Activated T-helper 17 cell treated with anti-CD3 and anti-CD28 coated beads, Interleukin-2, amount 50 U/mL, for 72 hours (primary cell): ENCODE measurements around the gene ZNF85. TPM values are rescaled to one million over a fixed set of nuclear protein-coding genes. Genes with fewer than 3 reads are reported as not detected.
"Not testable (repeated sequence)": the region's sequence is repeated elsewhere in the genome, so short reads cannot be mapped to it uniquely, and the experiment has no call there.

ENCODE experiments used
- ATAC-seq: fragments of 150-1000 bp; cut with Tn5 transposase; replicated peaks from 2 replicates; pipeline ENCODE4 v1.10.0; 2021; ENCODE audit warnings: mild to moderate bottlenecking, moderate library complexity
- H3K27ac Mint-ChIP-seq: one replicate; pipeline ENCODE4 v1.8.0; 2022; ENCODE audit warnings: mixed read lengths
- H3K27me3 Mint-ChIP-seq: one replicate; pipeline ENCODE4 v1.8.0; 2022; ENCODE audit warnings: mixed read lengths
- H3K36me3 Mint-ChIP-seq: one replicate; pipeline ENCODE4 v1.8.0; 2022; ENCODE audit warnings: low read depth, mild to moderate bottlenecking, mixed read lengths
- H3K4me1 Mint-ChIP-seq: one replicate; pipeline ENCODE4 v1.8.0; 2022; ENCODE audit warnings: mixed read lengths
- H3K4me3 Mint-ChIP-seq: one replicate; pipeline ENCODE4 v1.8.0; 2022; ENCODE audit warnings: mild to moderate bottlenecking, mixed read lengths
- H3K9me3 Mint-ChIP-seq: one replicate; pipeline ENCODE4 v1.8.0; 2022; ENCODE audit warnings: mixed read lengths
- total RNA-seq, 2 donors: library from RNA; stranded (reverse); gene quantifications; one replicate each; pipeline ENCODE4 v1.2.3, GENCODE V29; 2022

The ZNF85 gene
- total RNA-seq = 10 to 100 TPM; 11.1 to 11.4 TPM

DNA sequence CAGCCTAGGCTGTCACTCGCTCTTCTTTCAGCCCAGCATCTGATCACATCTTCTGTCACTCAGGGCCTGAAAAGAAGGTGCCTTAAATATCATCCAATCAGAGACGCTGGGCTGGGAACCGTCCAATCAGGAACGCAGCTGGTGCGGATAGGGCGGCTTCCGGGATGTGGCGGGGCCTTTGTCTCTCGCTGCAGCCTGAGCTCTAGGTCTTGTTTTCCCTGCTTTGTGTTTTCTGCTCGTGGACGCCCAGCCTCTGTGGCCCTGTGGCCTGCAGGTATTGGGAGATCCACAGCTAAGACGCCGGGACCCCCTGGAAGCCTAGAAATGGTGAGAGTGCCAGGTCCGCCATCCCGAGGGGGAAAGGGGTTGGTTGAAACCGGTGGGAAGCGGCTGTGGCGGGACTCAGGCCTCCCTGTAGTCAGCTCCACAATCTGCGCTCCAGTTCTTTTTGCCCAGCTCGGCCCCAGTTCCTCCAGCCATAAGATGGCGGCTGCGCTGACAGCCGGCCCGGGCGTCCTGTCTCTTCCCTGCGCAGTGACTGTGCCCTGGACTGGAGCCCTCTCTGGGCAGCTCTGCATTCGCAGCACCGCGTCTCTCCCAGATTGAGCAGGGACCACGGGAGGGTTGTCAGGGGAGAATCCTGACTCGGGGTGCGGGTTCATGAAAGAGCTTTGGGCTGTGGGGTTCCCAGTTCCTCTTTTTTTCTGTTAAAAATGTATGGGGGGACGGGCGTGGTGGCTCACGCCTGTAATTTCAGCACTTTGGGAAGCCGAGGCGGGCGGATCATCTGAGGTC, at the start of gene ZNF85:
Gene ZNF85 (plus strand): TSS at position 175 of the 795 bp plus-strand sequence. CDS start 150 bp downstream, at position 325.
- Mint-ChIP-seq H3K9me3 (no peaks in the 10 kb centered on the region), H3K4me1 (no peaks in the 10 kb centered on the region), H3K27ac (peak within 1 kb of the TSS; percentile 96), H3K36me3 (peaks cover 2% of the 10 kb centered on the region), H3K4me3 (peak within 1 kb of the TSS; percentile 96), H3K27me3 (no peaks in the 10 kb centered on the region)
- ATAC-seq = peak; percentile 100

- peak; percentile 59 for ATAC-seq
- peaks cover 81% of the 10 kb centered on the region for H3K9me3 Mint-ChIP-seq
- no peak overlapping the region for H3K4me3 Mint-ChIP-seq
- no peak overlapping the region for H3K27ac Mint-ChIP-seq
- H3K36me3 Mint-ChIP-seq = peaks cover 6% of the 10 kb centered on the region
- peaks cover 30% of the 10 kb centered on the region for H3K27me3 Mint-ChIP-seq
- peaks cover 8% of the 10 kb centered on the region for H3K4me1 Mint-ChIP-seq
Measured at GRCh38 chr19:20879501-20879900, 43.5 kb upstream of the ZNF85 start.

DNA sequence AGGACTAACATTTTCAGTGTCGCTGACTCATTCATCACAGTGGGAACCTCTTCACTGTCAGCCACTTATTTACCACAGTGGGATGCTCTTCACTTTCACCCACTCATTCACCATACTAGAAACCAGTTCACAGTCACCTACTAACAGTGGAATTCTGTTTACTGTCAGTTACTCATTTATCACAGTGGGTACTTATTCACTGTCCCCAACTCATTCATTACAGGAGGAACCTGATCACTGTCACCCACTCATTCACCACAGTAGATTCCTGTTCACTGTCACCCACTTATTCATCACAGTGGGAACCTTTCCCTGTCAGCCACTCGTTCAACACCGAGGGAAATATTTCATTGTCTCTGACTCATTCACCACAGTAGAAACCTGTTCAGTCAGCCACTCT, 10.1 kb upstream of the ZNF85 start:
- Mint-ChIP-seq H3K4me3 (no peak overlapping the region), H3K9me3 (peaks cover 66% of the 10 kb centered on the region), H3K27me3 (peaks cover 40% of the 10 kb centered on the region), H3K36me3 (no peaks in the 10 kb centered on the region), H3K4me1 (peaks cover 31% of the 10 kb centered on the region), H3K27ac (no peak overlapping the region)
- ATAC-seq = peak; percentile 49

- Mint-ChIP-seq H3K27ac (no peak overlapping the region), H3K36me3 (peaks cover 7% of the 10 kb centered on the region), H3K27me3 (no peaks in the 10 kb centered on the region), H3K4me1 (no peaks in the 10 kb centered on the region), H3K9me3 (no peaks in the 10 kb centered on the region), H3K4me3 (no peak overlapping the region)
- no peak for ATAC-seq
Measured at GRCh38 chr19:20925481-20925880, 2.4 kb downstream of the ZNF85 start.

GRCh38 chr19:20926796-20927195, 3.7 kb downstream of the ZNF85 start:
- peaks cover 7% of the 10 kb centered on the region for H3K36me3 Mint-ChIP-seq
- H3K4me3 Mint-ChIP-seq = no peak overlapping the region
- H3K4me1 Mint-ChIP-seq = no peaks in the 10 kb centered on the region
- ATAC-seq = no peak
- no peaks in the 10 kb centered on the region for H3K9me3 Mint-ChIP-seq
- no peaks in the 10 kb centered on the region for H3K27me3 Mint-ChIP-seq
- no peak overlapping the region for H3K27ac Mint-ChIP-seq

- Mint-ChIP-seq H3K27me3 (no peaks in the 10 kb centered on the region), H3K4me1 (no peaks in the 10 kb centered on the region), H3K9me3 (no peaks in the 10 kb centered on the region), H3K4me3 (no peak overlapping the region), H3K27ac (no peak overlapping the region), H3K36me3 (peaks cover 7% of the 10 kb centered on the region)
- ATAC-seq = no peak
Measured at GRCh38 chr19:20928371-20928770, 5.3 kb downstream of the ZNF85 start.

DNA sequence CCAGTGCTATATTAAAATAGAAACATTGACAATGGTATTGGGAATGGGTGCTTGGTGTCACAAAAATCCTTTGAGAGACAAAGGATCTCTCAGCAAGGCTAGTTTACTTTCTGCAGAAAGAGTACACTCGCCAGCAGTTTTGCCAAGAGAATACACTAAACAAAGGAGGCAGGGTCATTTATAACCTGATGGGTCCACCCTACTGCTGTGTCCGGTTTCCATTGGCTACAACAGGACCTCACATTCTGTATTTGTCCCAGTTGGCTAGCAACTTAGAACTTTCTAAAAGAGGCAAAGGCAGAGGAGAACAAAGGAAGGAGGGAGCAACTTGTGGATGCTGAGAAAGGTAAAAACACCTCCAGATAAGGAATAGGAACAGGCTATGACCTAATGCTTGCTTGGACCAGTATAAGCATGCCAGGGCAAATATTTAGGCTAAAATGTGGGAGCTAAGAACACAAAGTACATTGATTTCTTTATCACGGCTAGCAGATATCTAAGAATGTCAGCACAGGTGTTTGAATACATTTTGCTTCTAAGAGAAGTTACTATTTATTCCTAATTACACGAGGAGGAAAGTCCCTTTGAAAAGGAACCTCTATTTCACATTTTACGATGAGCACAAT, 13.4 kb downstream of the ZNF85 start:
- H3K27me3 Mint-ChIP-seq, H3K27ac Mint-ChIP-seq: not testable (repeated sequence)

DNA sequence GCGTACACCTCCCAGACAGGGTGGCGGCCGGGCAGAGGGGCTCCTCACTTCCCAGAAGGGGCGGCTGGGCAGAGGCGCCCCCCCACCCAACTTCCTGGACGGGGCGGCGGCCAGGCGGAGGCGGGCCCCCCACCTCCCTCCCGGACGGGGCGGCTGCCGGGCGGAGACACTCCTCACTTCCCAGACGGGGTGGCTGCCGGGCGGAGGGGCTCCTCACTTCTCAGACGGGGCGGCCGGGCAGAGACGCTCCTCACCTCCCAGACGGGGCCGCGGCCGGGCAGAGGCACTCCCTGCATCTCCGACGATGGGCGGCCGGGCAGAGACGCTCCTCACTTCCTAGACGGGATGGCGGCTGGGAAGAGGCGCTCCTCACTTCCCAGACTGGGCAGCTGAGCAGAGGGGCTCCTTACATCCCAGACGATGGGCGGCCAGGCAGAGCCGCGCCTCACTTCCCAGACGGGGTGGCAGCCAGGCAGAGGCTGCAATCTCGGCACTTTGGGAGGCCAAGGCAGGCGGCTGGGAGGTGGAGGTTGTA, 29.6 kb downstream of the ZNF85 start:
- not testable (repeated sequence) for H3K27ac Mint-ChIP-seq, H3K4me3 Mint-ChIP-seq, ATAC-seq, H3K27me3 Mint-ChIP-seq, H3K4me1 Mint-ChIP-seq
- H3K36me3 Mint-ChIP-seq = peaks cover 17% of the 10 kb centered on the region
- peaks cover 15% of the 10 kb centered on the region for H3K9me3 Mint-ChIP-seq

More for the DNA sequence above, 13.4 kb downstream of the ZNF85 start:
- not testable (repeated sequence) for H3K4me1 Mint-ChIP-seq, H3K4me3 Mint-ChIP-seq, ATAC-seq, H3K9me3 Mint-ChIP-seq
- peaks cover 42% of the 10 kb centered on the region for H3K36me3 Mint-ChIP-seq

DNA sequence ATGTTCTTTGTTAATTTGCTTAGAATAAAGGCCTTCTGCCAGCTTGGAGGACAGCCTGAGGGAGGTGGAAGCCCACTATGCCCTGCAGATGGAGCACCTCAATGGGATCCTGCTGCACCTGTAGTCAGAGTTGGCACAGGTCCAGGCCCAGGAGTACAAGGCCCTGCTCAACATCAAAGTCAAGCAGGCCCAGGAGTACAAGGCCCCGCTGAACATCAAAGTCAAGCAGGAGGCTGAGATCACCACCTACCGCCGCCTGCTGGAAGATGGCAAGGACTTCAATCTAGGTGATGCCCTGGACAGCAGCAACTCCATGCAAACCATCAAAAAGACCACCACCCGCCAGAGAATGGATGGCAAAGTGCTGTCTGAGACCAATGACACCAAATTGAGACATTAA, 41.7 kb downstream of the ZNF85 start:
- H3K9me3 Mint-ChIP-seq = peaks cover 6% of the 10 kb centered on the region
- ATAC-seq = no peak
- no peak overlapping the region for H3K27ac Mint-ChIP-seq
- no peaks in the 10 kb centered on the region for H3K36me3 Mint-ChIP-seq
- H3K4me3 Mint-ChIP-seq = no peak overlapping the region
- H3K4me1 Mint-ChIP-seq = no peaks in the 10 kb centered on the region
- H3K27me3 Mint-ChIP-seq = no peaks in the 10 kb centered on the region

DNA sequence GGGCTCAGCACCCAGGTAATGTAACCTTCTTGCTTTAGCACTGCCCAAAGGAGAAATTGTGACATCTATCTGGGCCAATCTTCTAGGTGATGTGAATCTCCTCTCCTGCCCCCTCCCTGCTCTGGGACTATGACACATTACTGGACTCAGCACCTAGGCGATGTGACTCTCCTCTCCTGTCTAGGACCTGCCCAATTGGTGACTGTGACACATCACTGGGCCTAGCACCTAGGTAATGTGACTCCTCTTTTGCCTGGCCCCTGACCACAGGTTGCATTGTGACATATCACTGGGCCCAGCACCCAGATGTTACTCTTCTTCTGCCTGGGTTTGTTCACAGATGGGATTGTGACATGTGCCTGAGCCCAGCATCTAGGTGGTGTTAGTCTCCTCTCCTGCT, 45.0 kb downstream of the ZNF85 start:
- no peaks in the 10 kb centered on the region for H3K27me3 Mint-ChIP-seq
- ATAC-seq = peak; percentile 61
- no peak overlapping the region for H3K4me3 Mint-ChIP-seq
- H3K36me3 Mint-ChIP-seq = no peaks in the 10 kb centered on the region
- H3K4me1 Mint-ChIP-seq = no peaks in the 10 kb centered on the region
- no peak overlapping the region for H3K27ac Mint-ChIP-seq
- H3K9me3 Mint-ChIP-seq = no peaks in the 10 kb centered on the region

- no peak for ATAC-seq
- Mint-ChIP-seq H3K36me3 (no peaks in the 10 kb centered on the region), H3K27me3 (no peaks in the 10 kb centered on the region), H3K27ac (no peak overlapping the region), H3K4me3 (no peak overlapping the region), H3K9me3 (no peaks in the 10 kb centered on the region), H3K4me1 (no peaks in the 10 kb centered on the region)
Measured at GRCh38 chr19:20969498-20969897, 46.4 kb downstream of the ZNF85 start.

DNA sequence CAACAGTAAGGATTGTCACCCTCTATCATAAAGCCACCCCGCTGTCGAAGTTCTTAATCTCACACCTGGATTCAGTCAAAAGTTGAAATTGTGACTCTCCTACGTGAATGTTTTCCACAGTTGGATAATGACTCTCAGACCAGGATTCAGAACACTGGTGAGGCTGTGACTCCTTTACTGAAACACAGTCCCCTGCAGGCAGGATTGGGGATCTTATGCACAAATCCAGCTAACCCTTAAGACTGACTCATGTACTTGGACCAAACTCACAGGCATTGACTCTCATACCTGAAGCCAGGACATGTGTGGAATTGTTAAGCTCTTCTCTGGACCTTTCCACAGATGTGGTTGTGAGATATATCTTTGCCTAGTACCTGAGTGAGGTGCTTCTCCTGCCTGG, 46.8 kb downstream of the ZNF85 start:
- ATAC-seq = no peak
- H3K4me3 Mint-ChIP-seq = no peak overlapping the region

DNA sequence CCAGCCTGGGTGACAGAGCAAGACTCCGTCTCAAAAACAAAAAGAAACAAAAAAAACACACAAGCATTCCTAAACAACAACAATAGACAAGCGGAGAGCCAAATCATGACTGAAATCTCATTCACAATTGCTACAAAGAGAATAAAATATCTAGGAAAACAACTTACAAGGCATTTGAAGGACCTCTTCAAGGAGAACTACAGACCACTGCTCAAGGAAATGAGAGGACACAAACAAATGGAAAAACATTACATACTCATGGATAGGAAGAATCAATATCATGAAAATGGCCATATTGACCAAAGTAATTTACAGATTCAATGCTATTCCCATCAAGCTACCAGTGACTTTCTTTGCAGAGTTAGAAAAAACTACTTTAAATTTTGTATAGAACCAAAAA, 69.7 kb downstream of the ZNF85 start:
- not testable (repeated sequence) for H3K9me3 Mint-ChIP-seq, H3K36me3 Mint-ChIP-seq, H3K4me1 Mint-ChIP-seq, ATAC-seq, H3K27me3 Mint-ChIP-seq, H3K27ac Mint-ChIP-seq, H3K4me3 Mint-ChIP-seq

More for the DNA sequence above, 46.8 kb downstream of the ZNF85 start:
- Mint-ChIP-seq H3K4me1 (no peaks in the 10 kb centered on the region), H3K27me3 (no peaks in the 10 kb centered on the region), H3K36me3 (no peaks in the 10 kb centered on the region), H3K9me3 (no peaks in the 10 kb centered on the region), H3K27ac (no peak overlapping the region)

DNA sequence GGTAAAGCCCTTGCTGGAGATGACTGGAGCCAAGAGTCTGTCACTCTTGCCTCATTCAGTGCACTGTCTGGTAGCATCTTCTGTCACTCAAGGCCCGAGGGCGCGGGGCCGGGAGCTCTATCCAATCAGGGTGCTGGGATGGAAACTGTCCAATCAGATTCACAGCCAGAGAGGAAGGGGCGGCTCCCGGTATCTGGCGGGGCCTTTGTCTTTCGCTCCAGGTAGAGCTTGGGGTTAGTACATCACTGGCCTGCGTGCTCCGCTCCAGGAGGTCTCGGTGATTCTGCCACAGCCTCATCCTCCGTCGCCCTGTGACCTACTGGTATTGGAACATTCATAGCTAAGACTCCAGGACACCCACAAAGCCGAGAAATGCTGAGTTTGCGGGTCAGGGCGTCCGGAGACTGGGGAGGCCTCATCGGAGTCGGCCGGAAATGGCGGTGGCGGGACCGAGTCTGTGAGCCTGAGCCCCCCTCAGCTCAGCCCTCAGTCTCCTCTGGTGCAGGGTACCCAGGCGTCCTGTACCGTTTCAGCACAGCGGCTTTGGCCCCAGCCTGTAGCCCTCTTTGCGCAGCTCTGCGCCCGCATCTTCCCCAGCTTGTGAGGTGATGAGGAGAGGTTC, 76.8 kb downstream of the ZNF85 start:
- Mint-ChIP-seq H3K4me3 (peak overlapping the region; percentile 96), H3K9me3 (no peaks in the 10 kb centered on the region), H3K4me1 (peaks cover 4% of the 10 kb centered on the region), H3K27ac (peak overlapping the region; percentile 91), H3K27me3 (no peaks in the 10 kb centered on the region), H3K36me3 (no peaks in the 10 kb centered on the region)
- ATAC-seq = peak; percentile 100
